Omental fat pad (tissue), 4 donors: ENCODE data around the gene TRMT61B. TPM values are rescaled to one million over a fixed set of nuclear protein-coding genes. Genes with fewer than 3 reads are reported as not detected.

Experiments
- ATAC-seq: fragments of 150-250 bp; one replicate; pipeline ENCODE4 v1.9.1; 2016; ENCODE audit warnings: mild to moderate bottlenecking, moderate library complexity; ENCODE audit not compliant: low FRiP score
- DNase-seq: peaks from one replicate; pipeline ENCODE4 v3.0.0-alpha.2; 2019; ENCODE audit warnings: low spot score
- CTCF ChIP-seq, 3 donors: fragments of 450-650 bp; IDR thresholded peaks; one replicate each; pipeline ENCODE4 v1.5.1; 2016 to 2017; ENCODE audit warnings: antibody characterized with exemption in 3 of 3, mild to moderate bottlenecking in 3 of 3, moderate library complexity in 2 of 3
- total RNA-seq, 4 donors: library from RNA; depleted of rRNA; stranded (reverse); fragments of >200 nt; gene quantifications; one replicate each; pipeline ENCODE4 v1.1.0, GENCODE V29; 2016

TRMT61B gene
- total RNA-seq, 4 donors from 2014 or later = 5.7 to 11.7 (median 8.8) TPM

- no peak for ATAC-seq
- no peak for DNase-seq
- TF ChIP-seq CTCF (IDR thresholded peaks at IDR 0.05) = no peak
These were observed 26.8 kb upstream of the TRMT61B start for GRCh38 chr2:28896906-28897305.

- ATAC-seq (peak; percentile 48), DNase-seq (peak; percentile 46)
- no peak for TF ChIP-seq CTCF (IDR thresholded peaks at IDR 0.05)
These were observed 25.2 kb upstream of the TRMT61B start for GRCh38 chr2:28895189-28895893.

GRCh38 chr2:28894470-28895188 is 24.5 kb upstream of the TRMT61B start, which contains the start of gene WDR43:
Gene WDR43 (plus strand): TSS chr2:28894667. CDS start chr2:28894699, 32 bp downstream.
- peak; percentile 85 for DNase-seq

GRCh38 chr2:28893488-28893887 is 23.4 kb upstream of the TRMT61B start:
- no peak for ATAC-seq
- no peak for DNase-seq
- TF ChIP-seq CTCF (IDR thresholded peaks at IDR 0.05) = no peak

More at GRCh38 chr2:28894470-28895188, 24.5 kb upstream of the TRMT61B start, which contains the start of gene WDR43:
- TF ChIP-seq CTCF (IDR thresholded peaks at IDR 0.05) = no peak
- ATAC-seq = peak; percentile 96

DNA sequence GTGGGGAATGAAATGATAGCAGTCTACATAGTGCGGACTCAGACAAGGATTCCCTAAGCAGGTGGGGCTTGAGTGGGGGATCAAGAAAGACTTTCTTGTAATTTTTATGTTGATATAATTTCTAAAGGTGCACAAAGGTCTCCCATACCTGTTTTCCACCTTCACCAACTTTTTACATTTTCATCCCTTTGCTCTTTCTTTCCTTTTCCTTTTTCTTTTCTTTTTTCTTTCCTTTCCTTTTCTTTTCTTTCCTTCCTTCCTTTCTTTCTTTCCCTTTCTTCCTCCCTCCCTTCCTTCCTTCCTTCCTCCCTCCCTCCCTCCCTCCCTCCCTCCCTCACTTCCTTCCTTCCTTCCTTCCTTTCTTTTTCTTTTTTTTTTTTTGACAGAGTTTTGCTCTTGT is 10.1 kb upstream of the TRMT61B start:
- ATAC-seq (no peak), DNase-seq (no peak)
- TF ChIP-seq CTCF (IDR thresholded peaks at IDR 0.05) = no peak

GRCh38 chr2:28871620-28872019 is 1.5 kb upstream of the TRMT61B start:
- DNase-seq (no peak), ATAC-seq (no peak)
- TF ChIP-seq CTCF (IDR thresholded peaks at IDR 0.05) = no peak
